ENCODE data around the gene UFD1.

UFD1 gene

DNA sequence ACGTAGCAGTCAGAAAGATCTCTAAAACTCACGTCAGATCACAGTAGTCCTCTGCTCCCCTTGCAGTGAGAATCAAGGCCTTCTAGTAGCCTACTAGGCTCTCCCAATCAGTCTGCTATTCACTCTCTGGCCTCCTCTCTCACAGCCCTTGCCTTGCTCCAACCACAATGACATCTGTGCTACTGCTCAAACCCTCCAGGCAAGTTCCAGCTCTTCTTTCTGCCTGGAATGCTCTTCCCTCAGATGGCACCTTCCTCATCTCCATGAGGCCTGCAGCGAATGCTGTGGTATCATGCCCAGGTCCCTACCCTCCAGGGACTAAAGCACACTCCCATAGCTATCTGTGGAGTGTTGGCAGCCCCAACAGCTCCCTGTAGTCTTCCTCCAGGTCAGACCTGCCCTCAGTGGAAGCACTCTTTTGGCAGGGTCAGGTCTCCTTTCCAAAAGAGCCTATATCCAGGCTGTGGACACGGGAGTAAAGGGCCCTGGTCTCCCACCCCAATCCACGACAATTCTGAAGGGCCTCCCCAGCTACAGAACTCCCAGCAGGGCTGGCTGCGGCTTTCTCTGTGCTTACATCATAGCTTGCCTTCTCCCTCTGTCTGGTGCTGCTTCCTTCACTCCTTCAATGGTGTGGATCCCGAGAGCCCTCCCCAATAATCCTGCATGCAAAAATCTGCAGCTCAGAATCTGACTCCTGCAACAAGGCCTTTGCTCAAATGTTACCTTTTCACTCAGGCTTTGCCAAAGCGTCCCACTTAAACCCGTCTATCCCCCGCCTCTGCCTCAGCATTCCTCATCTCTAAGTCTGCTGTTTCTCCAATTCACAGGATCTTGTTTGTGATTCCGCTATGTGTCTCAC lies 56.3 kb downstream of the UFD1 start:
- DNase-seq (ENCODE audit: low read depth): no peak

DNA sequence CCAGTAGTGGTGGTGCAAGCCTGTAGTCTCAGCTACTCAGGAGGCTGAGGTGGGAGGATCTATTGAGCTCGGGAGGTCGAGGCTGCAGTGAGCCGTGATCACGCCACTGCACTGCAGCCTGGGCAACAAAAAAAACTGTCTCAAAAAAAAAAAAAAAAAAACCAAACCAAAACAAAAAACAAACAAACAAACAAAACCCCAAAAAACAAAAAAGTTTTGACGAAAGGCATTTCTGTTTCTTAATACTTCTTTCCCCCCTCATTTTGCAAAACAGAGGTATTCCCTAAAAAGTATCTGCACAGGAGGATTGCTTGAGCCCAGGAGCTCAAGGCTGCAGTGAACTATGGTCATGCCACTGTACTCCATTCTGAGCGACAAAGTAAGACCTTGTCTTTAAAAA lies 58.7 kb downstream of the UFD1 start:
- no peak for DNase-seq (ENCODE audit: low read depth)

DNA sequence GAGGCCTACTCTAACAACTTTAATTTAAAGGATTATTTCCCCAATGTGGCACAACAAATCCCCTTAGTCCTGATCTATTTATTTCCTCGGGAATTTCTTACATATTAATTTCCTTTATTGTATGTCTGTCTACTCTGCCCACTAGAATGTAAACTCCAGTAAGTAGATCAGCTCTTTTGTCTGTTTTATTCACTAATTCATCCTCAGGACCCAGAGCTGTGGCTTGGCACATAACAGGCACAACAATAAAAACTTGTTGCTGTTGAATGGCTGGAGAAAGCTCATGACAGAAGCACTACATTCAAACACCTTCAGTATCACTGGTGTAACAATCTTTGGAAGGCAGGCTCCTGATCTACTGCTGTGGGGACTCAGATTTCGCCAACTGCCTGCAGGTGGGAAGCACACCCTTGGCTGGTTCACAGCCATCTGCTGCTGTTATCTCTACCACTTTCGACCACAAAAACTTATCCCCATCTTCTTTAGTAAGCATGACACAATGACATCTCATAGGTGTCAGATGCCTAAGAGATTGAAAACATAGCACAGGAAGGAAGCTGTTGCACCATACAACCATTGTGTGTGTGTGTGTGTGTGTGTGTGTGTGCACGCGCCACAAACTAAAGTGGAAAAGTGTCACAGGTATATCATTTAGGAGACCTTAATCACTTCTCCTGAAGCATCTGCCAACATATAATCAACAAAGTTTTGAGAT lies 59.4 kb downstream of the UFD1 start:
- DNase-seq (ENCODE audit: low read depth): no peak

DNA sequence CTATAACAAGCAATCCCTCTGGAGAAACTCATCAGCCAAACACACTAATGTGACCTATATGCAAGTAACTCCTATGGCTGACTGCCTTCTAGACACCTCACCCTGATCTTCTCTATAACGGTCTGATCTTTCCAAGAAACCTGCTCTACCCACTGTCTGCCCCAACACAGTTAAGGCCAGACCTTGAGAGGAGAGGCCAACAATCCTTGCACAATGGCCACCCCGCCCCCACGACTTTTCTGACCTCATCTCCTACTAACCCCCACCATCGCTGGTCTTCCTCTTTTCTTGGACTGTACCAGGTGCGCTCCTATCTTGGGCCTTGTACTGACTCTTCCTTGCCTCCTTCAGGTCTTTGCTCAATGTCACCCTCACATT lies 59.9 kb downstream of the UFD1 start:
- DNase-seq (ENCODE audit: low read depth): no peak

DNA sequence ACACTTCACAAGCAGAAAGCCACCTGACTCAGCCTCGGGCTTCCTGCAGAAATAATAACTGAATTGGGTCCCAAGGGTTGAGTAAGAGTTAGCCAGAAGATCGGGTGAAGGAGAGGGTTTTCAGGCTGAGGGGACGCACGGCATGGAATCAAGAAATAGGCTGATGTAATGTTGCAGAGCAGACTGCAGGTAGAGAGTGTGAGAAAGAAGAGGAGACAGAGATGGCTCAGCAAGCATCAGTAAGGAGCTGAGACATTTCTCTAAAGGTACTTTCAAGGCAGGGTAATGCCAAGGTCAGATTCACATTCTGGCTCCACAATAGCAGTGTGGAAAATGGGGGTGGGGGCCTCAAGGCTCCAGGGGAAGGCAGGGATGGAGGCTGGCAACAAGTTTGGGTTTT lies 66.1 kb downstream of the UFD1 start:
- no peak for DNase-seq (ENCODE audit: low read depth)

DNA sequence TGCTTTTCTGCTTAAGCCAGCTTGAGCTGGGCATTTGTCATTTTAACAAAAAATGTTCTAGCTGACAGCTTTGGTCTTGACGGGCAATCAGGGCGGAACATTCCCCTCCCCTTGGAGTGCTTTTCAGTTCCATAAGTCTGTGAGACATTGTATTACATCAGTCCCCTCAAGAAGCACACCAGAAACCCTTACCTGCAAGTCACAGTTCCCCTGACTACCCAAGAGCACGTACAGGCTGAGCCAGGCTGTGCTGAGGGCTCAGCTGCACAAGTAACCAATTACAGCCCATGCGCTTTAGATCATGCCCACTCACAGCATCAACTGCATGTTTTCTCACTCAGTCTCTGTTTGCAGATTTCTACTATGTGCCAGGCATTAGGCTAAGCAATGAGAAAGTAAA lies 66.5 kb downstream of the UFD1 start:
- DNase-seq (ENCODE audit: low read depth): no peak

DNA sequence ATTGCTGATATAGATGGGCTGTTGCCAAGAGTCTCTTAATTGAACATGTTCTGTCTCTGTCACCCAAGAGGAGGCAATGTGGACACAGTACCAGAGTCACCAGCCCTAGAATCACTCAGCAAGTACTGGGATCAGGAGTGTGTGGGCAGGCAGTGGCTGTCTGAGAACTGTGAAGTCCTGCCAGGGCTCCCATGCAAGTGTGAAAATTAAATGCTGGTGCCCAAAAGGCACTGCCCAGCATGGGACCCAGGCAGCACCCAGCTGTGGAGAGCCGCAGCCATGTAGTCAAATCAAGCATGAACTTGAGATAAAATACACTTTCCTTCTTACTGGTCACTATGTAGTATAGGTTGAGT lies 67.3 kb downstream of the UFD1 start:
- no peak for DNase-seq (ENCODE audit: low read depth)

DNA sequence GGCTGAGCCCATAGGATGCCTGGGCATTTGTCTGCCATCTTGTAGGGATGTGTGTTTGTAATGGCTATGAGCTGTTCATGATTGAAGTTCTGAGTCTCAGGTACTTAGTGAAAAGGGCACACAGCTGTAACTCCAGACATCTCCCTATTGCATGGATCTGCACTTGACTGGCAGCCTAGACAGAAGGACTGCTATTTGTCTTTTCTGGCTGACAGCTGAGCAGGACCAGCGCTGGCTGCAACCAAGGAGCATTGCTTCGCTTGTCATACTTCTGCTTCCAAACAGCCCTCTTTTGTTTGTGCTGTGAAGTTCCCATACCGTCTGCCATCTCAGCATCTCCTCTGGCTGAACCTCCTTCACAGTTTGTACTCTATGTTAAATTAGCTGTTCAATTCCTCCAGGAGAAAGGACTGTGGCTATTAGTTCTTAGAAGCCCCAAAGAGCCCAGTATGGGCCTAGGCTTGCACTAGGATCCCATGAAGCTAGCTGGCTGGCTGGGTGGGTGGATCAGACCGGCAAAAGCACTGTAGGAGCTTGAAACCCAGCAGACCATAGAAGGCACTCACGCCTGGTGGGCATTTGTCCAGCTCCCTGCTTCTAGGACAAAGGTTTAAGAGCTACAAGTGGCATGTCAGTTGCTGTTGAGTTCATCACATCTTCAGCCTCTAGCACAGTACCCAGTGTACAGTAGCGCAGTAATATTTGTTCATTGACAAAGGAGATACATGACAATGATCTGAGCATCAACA lies 67.9 kb downstream of the UFD1 start:
- DNase-seq (ENCODE audit: low read depth): no peak

DNA sequence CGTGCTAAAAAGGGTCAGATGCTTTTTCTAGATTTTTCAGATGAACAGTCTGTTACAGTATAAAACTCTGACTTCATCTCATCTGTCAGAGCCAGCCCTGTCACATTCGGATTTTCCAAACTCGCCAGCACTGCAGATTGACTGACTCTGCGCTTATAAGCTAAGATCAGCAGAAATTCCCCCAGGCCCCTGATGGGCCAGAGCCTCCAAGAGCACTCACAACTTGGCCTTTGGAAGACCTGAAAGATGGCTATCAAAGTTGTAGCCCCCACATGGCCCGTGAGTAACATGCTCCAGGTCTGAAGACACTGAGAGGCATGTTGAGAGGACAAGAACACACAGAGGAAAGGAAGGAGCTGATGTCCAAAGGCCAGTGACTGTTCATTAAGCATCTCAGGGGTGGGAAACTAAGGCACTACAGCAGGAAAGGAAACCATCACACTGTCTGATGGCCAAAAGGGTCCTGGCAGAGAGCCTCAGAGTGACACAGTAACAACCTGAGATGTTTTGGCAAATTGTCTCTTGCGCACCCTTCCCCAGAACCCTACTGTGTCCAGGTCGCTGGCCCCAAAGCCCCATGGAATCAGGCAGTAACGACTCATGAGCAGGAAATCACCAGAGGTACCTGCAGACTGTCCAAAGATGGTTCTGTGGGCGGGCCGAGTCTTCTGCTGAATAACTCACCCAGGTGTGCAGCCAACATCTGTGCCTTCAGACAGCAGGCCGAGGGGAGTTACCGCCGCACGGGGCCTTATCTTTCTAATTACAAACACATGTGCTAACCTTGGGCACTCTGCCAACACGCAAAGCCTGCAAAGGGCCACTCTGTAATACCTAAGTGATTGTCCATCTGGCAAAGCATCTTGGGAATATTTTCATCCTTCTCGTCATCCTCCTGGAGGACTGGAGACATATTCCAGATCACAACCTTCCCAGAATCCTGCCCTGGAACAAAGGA lies 71.1 kb downstream of the UFD1 start:
- DNase-seq (ENCODE audit: low read depth): no peak

DNA sequence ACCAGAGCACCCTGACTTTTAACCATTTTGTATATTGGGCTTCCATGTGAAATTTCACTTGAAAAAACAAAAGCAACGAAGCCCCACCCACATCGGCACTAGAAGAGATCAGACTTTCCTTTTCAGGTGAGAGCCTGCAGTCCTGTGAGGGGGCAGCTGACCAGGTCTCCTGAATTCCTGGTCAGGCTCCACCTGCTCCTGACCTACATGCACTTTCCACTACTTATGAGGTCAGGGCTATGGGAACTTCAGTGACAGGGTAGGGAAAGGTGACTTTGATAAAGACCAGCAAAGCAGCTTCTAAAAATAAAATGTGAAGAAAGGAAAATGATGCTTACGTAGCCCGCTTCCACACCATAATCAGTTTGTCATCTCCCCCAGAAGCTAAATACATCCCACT lies 72.1 kb downstream of the UFD1 start:
- DNase-seq (ENCODE audit: low read depth): no peak

DNA sequence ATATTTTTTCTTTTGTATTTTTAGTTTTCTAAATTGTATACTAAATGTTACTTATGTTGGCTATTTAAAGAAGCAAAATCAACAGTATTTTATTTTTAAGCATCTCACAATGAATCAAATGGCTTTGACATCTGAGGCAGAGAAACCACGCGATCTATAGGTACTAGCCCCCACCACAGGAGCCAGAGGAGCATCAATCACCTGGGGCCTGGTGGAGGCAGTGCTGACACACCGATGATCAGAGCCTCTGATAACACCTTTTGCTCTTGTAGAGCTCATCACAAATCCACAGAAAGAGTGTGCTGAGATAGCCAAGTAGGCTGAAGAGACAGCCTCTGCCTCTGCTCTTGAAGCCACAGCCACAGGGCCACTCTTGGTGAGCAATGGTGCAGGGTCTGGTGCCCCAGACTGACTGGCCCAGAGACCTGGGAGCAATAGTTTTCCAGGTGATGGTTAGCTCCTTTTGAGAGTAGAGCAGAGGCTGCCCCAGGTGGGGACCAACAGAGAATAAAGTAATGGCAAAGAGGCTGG lies 72.6 kb downstream of the UFD1 start:
- no peak for DNase-seq (ENCODE audit: low read depth)

DNA sequence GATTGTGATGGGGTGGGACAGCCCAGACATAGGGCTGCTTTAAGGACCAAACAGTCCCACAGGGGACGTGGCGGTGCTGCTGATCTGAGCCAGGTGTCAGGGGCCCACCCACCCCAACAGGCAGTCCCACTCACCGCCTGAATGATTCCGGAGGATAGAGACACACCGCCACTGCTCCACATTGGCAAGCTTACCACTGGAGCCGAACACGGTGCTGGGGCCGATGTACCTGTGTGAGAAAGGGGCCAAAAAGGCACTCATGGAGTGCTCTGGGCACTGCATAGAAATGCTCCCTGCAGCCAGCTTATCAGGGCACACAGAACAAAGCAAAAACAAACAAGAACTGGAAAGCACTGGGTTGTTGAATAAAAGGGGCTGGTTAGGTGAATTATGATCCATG lies 73.3 kb downstream of the UFD1 start:
- DNase-seq (ENCODE audit: low read depth): no peak

DNA sequence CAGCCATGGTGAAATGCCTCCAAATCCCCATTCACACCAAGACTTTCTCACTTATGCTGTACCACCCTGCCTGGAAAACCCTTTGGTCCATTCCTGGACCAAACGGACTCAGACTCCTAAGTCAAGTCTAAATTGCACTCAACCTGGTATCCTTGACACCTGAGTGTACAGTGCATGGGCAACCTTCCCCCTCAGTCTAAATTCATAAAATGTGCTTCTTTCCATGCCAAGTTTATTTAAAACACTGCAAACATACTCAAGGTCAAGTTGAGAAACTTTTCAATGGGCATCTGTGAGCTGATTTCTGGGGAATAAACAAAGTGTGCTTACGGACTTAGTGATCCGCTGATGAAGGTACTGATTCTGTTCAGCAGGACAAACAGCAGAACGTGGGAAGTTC lies 73.9 kb downstream of the UFD1 start:
- DNase-seq (ENCODE audit: low read depth): no peak

DNA sequence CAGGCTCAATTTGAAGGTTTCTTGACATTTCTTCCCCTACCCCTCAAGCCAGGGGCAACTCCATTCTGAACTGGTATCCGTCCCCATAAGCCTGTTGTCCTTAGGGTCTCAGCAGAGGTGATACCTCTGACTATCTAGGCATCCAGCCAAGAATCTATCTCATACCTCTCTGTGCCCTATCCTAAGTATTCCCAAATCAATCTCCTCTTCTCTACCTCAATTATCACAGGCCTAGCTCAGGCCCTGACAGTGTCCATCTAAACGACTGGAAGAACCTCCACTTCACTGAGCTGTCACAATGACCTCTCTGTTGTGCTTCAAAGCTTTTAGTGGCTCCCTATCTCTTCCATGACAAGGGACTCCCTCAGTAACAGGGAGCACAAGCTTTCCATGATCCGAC lies 74.3 kb downstream of the UFD1 start:
- DNase-seq (ENCODE audit: low read depth): no peak

DNA sequence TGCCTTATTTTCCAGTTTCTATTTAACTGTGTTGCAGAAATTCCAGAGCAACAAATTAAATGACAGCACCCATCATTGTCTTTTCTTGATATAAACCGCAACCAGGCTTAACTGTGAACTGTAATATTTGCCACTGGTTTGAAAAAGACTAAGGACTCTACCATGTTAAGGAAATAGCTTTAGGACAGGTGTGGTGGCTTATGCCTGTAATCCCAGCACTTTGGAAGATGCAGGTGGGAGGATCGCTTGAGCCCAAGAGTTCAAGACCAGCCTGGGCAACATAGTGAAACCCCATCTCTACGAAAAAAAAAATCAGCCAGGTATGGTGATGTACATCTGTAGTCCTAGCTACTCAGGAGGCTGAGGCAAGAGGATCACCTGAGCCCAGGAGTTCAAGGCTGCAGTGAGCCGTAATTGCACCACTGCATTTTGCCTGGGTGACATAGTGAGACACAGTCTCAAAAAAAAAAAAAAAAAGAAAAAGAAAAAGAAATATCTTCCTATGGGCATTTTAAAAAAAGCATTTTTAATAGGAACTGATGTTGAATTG lies 76.3 kb downstream of the UFD1 start:
- no peak for DNase-seq (ENCODE audit: low read depth)

DNA sequence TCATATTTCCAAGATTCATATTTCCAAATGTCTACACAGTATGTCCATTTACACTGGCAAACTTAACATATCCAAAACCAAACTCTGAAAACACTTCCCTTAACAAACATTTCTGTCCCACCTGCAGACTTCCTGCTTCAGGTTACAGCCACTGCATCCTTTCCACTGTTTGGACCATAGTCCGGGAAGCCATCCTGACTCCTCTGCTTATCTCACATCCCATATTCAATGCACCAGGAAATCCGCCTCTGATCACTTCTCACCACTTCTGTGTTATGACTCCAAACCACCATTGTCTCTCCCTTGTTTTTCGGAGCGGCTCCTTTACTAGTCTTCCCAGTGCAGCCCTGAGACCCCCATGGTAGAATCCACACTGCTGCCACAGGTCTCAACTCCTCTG lies 77.5 kb downstream of the UFD1 start:
- DNase-seq (ENCODE audit: low read depth): no peak

DNA sequence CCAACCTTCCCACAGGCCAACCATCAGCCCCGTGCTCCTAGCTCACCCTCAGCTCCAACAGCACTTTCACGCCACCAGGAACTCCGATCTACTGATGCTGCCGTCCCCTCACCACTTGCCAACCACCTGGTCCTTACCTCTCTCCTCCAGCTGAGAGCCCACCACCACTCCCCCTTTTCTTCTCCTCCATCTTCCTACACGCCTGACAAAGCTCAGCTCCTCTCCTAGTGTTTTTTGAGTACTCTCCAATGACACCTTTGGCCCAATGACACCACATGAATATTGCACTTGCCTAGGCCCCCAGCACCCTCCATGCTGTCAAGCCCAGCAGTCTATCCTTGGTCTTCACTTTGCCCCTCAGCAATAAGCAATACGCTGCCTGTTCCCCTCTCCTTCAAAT lies 78.1 kb downstream of the UFD1 start:
- no peak for DNase-seq (ENCODE audit: low read depth)

Measured in stimulated activated CD8-positive, alpha-beta memory T cell treated with anti-CD3 and anti-CD28 coated beads, Interleukin-12 subunit alpha, Interleukin-12 subunit beta, amount 100 ng/mL, for 4 hours (primary cell).